Thyroid gland (tissue), 4 donors: ENCODE data around the gene INPP4B. TPM values are rescaled to one million over a fixed set of nuclear protein-coding genes. Genes with fewer than 3 reads are reported as not detected.
"Not testable (repeated sequence)": the region's sequence is repeated elsewhere in the genome, so short reads cannot be mapped to it uniquely, and the experiment has no call there.

Experiments used
- DNase-seq, 2 donors: peaks; one replicate each; pipeline ENCODE4 v3.0.0-alpha.2; 2019
- H3K27ac ChIP-seq, 3 donors: fragments of 200-600 bp; sonication (generic); 1 replicate in 2 of 3; 2 replicates in 1 of 3; pipeline ENCODE4 v1.5.1; 2016 to 2019; ENCODE audit warnings: mild to moderate bottlenecking in 1 of 3, moderate library complexity in 1 of 3
- H3K27me3 ChIP-seq: fragments of 200-600 bp; sonication (generic); one replicate; pipeline ENCODE4 v1.5.1; 2019
- H3K36me3 ChIP-seq, 2 donors: fragments of 200-600 bp; sonication (generic); one replicate each; pipeline ENCODE4 v1.5.1; 2016 to 2019
- H3K4me1 ChIP-seq, 2 donors: fragments of 200-600 bp; sonication (generic); one replicate each; pipeline ENCODE4 v1.5.1; 2017 to 2019
- H3K4me3 ChIP-seq, 3 donors: fragments of 200-600 bp; sonication (generic); replicated peaks in 1 of 3; 1 replicate in 2 of 3; 2 replicates in 1 of 3; pipeline ENCODE4 v1.5.1; 2016; ENCODE audit warnings: mild to moderate bottlenecking in 1 of 3
- H3K9me3 ChIP-seq: fragments of 200-600 bp; sonication (generic); one replicate; pipeline ENCODE4 v1.5.1; 2017
- POLR2A ChIP-seq, 2 donors: fragments of 450-650 bp; IDR thresholded peaks; one replicate each; pipeline ENCODE4 v1.6.1; 2017; ENCODE audit warnings: antibody characterized with exemption in 2 of 2, mild to moderate bottlenecking in 2 of 2, moderate library complexity in 1 of 2
- WGBS, 2 donors: methylation state at CpG; one replicate each; pipeline ENCODE4 v1.1.5; 2017; 5-methylcytosine and 5-hydroxymethylcytosine counted together
- intact Hi-C: fragments of 100-400 bp; cut with DNase I; formaldehyde crosslinking; loops from one replicate; pipeline ENCODE4 v1.15.1; 2023
- total RNA-seq, 4 donors: library from RNA; depleted of rRNA; stranded (reverse); fragments of >200 nt; gene quantifications; one replicate each; pipeline ENCODE4 v1.2.3, GENCODE V29; 2016
- TF ChIP-seq, protein P1 (sequence below), 6 experiments: fragments of 200-600 bp in 3 of 6; fragments of 450-650 bp in 3 of 6; sonication (generic) in 3 of 6; IDR thresholded peaks; one replicate each; pipeline ENCODE4 v1.5.1; 2016 to 2019; ENCODE audit warnings: antibody characterized with exemption in 6 of 6, mild to moderate bottlenecking in 2 of 6, inconsistent platforms in 1 of 6, moderate library complexity in 1 of 6

The INPP4B gene
- total RNA-seq, 4 donors from 2014 or later: 8.0 to 22.1 (median 12.0) TPM

GRCh38 chr4:142809559-142809958, 36.5 kb downstream of the INPP4B start:
- H3K9me3 ChIP-seq: no peaks in the 10 kb centered on the region
- intact Hi-C loops: no loop called here
- no peaks in the 10 kb centered on the region for H3K4me1 ChIP-seq
- no peaks in the 10 kb centered on the region for H3K36me3 ChIP-seq
- no peak for DNase-seq
- no peak overlapping the region for H3K27ac ChIP-seq
- H3K27me3 ChIP-seq: no peaks in the 10 kb centered on the region
- no peak for TF ChIP-seq POLR2A (IDR thresholded peaks at IDR 0.05)
- TF ChIP-seq, protein P1, sequence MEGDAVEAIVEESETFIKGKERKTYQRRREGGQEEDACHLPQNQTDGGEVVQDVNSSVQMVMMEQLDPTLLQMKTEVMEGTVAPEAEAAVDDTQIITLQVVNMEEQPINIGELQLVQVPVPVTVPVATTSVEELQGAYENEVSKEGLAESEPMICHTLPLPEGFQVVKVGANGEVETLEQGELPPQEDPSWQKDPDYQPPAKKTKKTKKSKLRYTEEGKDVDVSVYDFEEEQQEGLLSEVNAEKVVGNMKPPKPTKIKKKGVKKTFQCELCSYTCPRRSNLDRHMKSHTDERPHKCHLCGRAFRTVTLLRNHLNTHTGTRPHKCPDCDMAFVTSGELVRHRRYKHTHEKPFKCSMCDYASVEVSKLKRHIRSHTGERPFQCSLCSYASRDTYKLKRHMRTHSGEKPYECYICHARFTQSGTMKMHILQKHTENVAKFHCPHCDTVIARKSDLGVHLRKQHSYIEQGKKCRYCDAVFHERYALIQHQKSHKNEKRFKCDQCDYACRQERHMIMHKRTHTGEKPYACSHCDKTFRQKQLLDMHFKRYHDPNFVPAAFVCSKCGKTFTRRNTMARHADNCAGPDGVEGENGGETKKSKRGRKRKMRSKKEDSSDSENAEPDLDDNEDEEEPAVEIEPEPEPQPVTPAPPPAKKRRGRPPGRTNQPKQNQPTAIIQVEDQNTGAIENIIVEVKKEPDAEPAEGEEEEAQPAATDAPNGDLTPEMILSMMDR (IDR thresholded peaks at IDR 0.05): no peak
- no peak overlapping the region for H3K4me3 ChIP-seq
- 65 to 74% methylated on average over 2 of the region's 2 CpGs for WGBS, 2 donors

GRCh38 chr4:142803879-142804278, 42.2 kb downstream of the INPP4B start:
- not testable (repeated sequence) for DNase-seq, H3K36me3 ChIP-seq
- WGBS, 2 donors: 85 to 94% methylated on average over 5 of the region's 5 CpGs

GRCh38 chr4:142801966-142802365, 44.1 kb downstream of the INPP4B start:
- WGBS, 2 donors: 58 to 82% methylated on average over 2 of the region's 2 CpGs
- Histone ChIP-seq H3K27ac (no peak overlapping the region), H3K4me3 (no peak overlapping the region), H3K4me1 (no peaks in the 10 kb centered on the region), H3K36me3 (no peaks in the 10 kb centered on the region), H3K27me3 (no peaks in the 10 kb centered on the region), H3K9me3 (no peaks in the 10 kb centered on the region)
- no peak for TF ChIP-seq POLR2A (IDR thresholded peaks at IDR 0.05)
- TF ChIP-seq, protein P1 (IDR thresholded peaks at IDR 0.05): no peak
- intact Hi-C loops: no loop called here
- no peak for DNase-seq

More at GRCh38 chr4:142803879-142804278, 42.2 kb downstream of the INPP4B start:
- H3K27me3 ChIP-seq, H3K27ac ChIP-seq, H3K4me3 ChIP-seq, intact Hi-C loops, H3K9me3 ChIP-seq, H3K4me1 ChIP-seq: not testable (repeated sequence)

DNA sequence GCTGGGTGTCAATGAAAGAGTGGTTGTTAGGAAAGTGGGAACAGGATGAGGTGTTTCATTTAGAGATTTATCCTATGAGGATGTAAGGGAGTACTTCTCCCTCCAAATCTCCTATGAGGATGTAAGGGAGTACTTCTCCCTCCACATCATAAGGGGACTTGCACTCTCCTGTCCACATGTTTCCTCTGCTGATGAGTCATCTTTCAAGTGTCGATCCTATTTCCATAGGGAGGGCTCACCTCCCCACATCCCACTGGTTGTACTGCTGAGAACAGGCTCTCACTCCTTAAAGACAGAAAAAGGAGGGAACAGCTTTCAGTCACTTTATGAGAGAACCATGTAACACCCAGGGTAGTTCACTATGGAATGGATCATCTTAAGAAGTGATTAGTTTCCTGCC, 65.0 kb downstream of the INPP4B start:
- Histone ChIP-seq H3K36me3 (no peaks in the 10 kb centered on the region), H3K4me3 (no peak overlapping the region), H3K4me1 (no peaks in the 10 kb centered on the region), H3K27ac (no peak overlapping the region), H3K27me3 (no peaks in the 10 kb centered on the region), H3K9me3 (no peaks in the 10 kb centered on the region)
- intact Hi-C loops: no loop called here
- no peak for DNase-seq
- TF ChIP-seq POLR2A (IDR thresholded peaks at IDR 0.05): no peak
- TF ChIP-seq, protein P1 (IDR thresholded peaks at IDR 0.05): no peak
- WGBS, 2 donors: 55 to 70% methylated on average over 1 of the region's 1 CpG

DNA sequence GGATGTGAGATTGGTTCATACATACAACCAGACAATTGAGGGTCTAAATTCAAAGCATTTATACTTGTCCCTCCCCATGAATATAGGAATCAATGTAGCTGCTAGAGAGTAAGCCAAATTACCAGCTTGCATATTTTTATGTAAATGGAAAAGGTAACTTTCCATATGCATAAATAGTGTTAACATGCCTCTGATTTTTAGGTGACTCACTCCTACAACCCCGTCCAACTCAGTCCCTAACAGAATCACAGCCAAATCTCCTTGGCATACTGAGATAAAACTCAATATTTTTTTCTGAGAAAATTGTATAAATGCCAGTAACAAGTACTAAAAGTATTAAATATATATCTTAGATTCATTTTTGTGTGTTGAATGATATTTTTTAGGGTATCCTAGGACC, 67.2 kb downstream of the INPP4B start:
- no peaks in the 10 kb centered on the region for H3K4me1 ChIP-seq
- H3K27me3 ChIP-seq: no peaks in the 10 kb centered on the region
- H3K27ac ChIP-seq: no peak overlapping the region
- H3K36me3 ChIP-seq: no peaks in the 10 kb centered on the region
- H3K4me3 ChIP-seq: no peak overlapping the region
- WGBS, 2 donors: 76 to 91% methylated on average over 1 of the region's 1 CpG
- intact Hi-C loops: no loop called here
- no peaks in the 10 kb centered on the region for H3K9me3 ChIP-seq
- DNase-seq: no peak
- no peak for TF ChIP-seq POLR2A (IDR thresholded peaks at IDR 0.05)
- TF ChIP-seq, protein P1 (IDR thresholded peaks at IDR 0.05): no peak

GRCh38 chr4:142778430-142778829, 67.7 kb downstream of the INPP4B start:
- DNase-seq: no peak
- no peaks in the 10 kb centered on the region for H3K27me3 ChIP-seq
- H3K9me3 ChIP-seq: no peaks in the 10 kb centered on the region
- TF ChIP-seq POLR2A (IDR thresholded peaks at IDR 0.05): no peak
- TF ChIP-seq, protein P1 (IDR thresholded peaks at IDR 0.05): no peak
- H3K36me3 ChIP-seq: no peaks in the 10 kb centered on the region
- intact Hi-C loops: no loop called here
- no peak overlapping the region for H3K4me3 ChIP-seq
- 96 to 97% methylated on average over 1 of the region's 1 CpG for WGBS, 2 donors
- no peak overlapping the region for H3K27ac ChIP-seq
- no peaks in the 10 kb centered on the region for H3K4me1 ChIP-seq
